Psoas muscle (tissue), 8 donors: ENCODE measurements around the gene HERPUD2. TPM values are rescaled to one million over a fixed set of nuclear protein-coding genes. Genes with fewer than 3 reads are reported as not detected.

Experiments used
- ATAC-seq, 4 donors: fragments of 200-7000 bp; cut with Tn5 transposase; one replicate each; pipeline ENCODE4 v1.9.1; 2020; ENCODE audit warnings: moderate library complexity in 3 of 4, mild to moderate bottlenecking in 2 of 4
- DNase-seq, 2 donors: peaks; one replicate each; pipeline ENCODE4 v3.0.0-alpha.2; 2020
- H3K27ac ChIP-seq: fragments of 200-600 bp; one replicate; pipeline ENCODE4 v1.8.0; 2022
- H3K27me3 ChIP-seq, 3 donors: fragments of 200-600 bp in 1 of 3; one replicate each; pipeline versions ENCODE4 v1.6.1 to v1.8.0; 2013 to 2022; ENCODE audit warnings: low read length in 2 of 3, mild to moderate bottlenecking in 2 of 3, moderate library complexity in 1 of 3; ENCODE audit not compliant: insufficient read depth in 3 of 3
- H3K36me3 ChIP-seq, 2 donors: fragments of 200-600 bp in 1 of 2; one replicate each; pipeline versions ENCODE4 v1.6.1 to v1.8.0; 2013 to 2022; ENCODE audit warnings: low read depth in 1 of 2, mild to moderate bottlenecking in 1 of 2, moderate library complexity in 1 of 2; ENCODE audit not compliant: insufficient read depth in 1 of 2
- H3K4me1 ChIP-seq: fragments of 200-600 bp; one replicate; pipeline ENCODE4 v1.8.0; 2022
- H3K4me3 ChIP-seq: fragments of 200-600 bp; one replicate; pipeline ENCODE4 v1.8.0; 2022; ENCODE audit warnings: mild to moderate bottlenecking
- H3K9me3 ChIP-seq: fragments of 200-600 bp; one replicate; pipeline ENCODE4 v1.8.0; 2022
- WGBS, 3 donors: extraction: QIAGEN DNeasy Blood & Tissue Kit; methylation state at CpG; one replicate each; pipeline versions ENCODE4 v1.1.6 to v1.1.7; 2013; 5-methylcytosine and 5-hydroxymethylcytosine counted together
- intact Hi-C, 2 donors: fragments of 100-400 bp; cut with DNase I; formaldehyde crosslinking; loops; one replicate each; pipeline versions ENCODE4 v1.11.0 to v1.14.2; 2022
- long read RNA-seq, 2 donors: library from polyadenylated mRNA; unstranded; transcript quantifications; one replicate each; pipeline ENCODE4 v2.0.0, GENCODE V29; 2021
- polyA plus RNA-seq, 3 donors: library from polyadenylated mRNA; stranded (reverse); fragments of 200-250 nt; gene quantifications; one replicate each; pipeline ENCODE4 v1.2.3, GENCODE V29; 2013
- total RNA-seq, 4 donors: library from RNA; stranded (reverse); fragmentation: NEBNext Ultra II Directional in 2 of 4; extraction: Animal tissue kit (Norgen Biotek cat#: 25700) in 2 of 4; gene quantifications; one replicate each; pipeline versions ENCODE4 v1.2.1 to v1.2.4, GENCODE V29; 2021 to 2023
- TF ChIP-seq, protein P1 (sequence below): fragments of 200-600 bp; IDR thresholded peaks from one replicate; pipeline ENCODE4 v1.8.0; 2022; ENCODE audit warnings: antibody characterized with exemption
- donor health status: healthy with polysubstance abuse.
- donor health status: DM: no; HTN: no; CAD: no; lungs with moderate emphysema.
- donor health status: Bipolar disorder and iron deficiency.
- donor health status: healthy.
- donor health status: DM: yes; HTN: yes; CAD: no.
- donor health status: DM: no; HTN: no; CAD: no.
- donor health status: DM: no; HTN: no; CAD: no.
- donor health status: DM: yes; HTN: yes; CAD: no.

The HERPUD2 gene, protein sequence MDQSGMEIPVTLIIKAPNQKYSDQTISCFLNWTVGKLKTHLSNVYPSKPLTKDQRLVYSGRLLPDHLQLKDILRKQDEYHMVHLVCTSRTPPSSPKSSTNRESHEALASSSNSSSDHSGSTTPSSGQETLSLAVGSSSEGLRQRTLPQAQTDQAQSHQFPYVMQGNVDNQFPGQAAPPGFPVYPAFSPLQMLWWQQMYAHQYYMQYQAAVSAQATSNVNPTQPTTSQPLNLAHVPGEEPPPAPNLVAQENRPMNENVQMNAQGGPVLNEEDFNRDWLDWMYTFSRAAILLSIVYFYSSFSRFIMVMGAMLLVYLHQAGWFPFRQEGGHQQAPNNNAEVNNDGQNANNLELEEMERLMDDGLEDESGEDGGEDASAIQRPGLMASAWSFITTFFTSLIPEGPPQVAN
- 10 to 100 TPM; 12.5 to 21.5 (median 16.4) TPM for total RNA-seq
- polyA plus RNA-seq, result 10 to 100 TPM in 2 of 3 donors, 1 to 10 TPM in 1; 7.9 to 10.2 (median 10.0) TPM
- long read RNA-seq, donor 1, transcript HERPUD2-201 (9 exons, 2,474 nt), result minor isoform, 6 of 26 reads
- long read RNA-seq, donor 1, transcript HERPUD2-202 (8 exons, 3,057 nt), result major isoform, 13 of 26 reads
- long read RNA-seq, donor 1, partial matches to known transcripts, result 3 of 26 reads
- long read RNA-seq, donor 1, other reads (novel, unspliced or antisense), result 4 of 26 reads
- long read RNA-seq, donor 2, transcript HERPUD2-201 (9 exons, 2,474 nt), result minor isoform, 7 of 26 reads
- long read RNA-seq, donor 2, transcript HERPUD2-202 (8 exons, 3,057 nt), result major isoform, 8 of 26 reads
- long read RNA-seq, donor 2, partial matches to known transcripts, result 2 of 26 reads
- long read RNA-seq, donor 2, other reads (novel, unspliced or antisense), result 9 of 26 reads

DNA sequence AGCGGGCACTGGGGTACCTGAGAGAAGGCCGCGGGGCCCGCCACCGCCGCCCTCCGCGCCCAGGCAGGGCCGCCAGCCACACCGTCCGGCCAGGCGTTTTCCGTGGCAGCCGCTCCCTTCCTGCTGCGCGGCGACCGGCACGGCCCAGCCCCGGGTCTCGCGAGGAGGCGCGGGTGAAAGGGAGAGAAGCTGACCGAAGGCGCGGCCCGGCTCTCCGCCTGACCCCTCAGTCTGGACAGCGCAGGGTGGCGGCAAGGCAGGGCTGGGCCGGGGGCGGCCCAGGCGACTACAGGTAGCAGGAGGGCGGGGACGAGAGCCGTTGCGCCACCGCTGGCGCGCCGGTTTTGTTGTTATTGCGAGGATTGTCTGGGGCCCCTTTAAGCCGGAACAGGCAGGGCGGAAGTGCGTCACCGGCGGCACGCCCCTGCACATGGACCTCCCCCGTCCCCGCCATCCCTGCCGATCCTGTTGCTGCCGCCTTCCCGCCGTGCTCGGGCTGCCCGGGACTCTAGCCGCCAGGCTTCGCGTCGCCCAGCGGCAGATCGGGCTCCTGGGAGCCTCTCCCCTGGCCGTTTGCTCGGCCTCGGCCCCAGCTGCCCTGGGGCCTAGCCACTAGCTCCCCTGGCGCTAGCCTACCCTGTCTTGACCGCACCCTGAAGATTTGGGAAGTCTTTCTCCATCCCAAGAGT lies at the start of gene HERPUD2:
TSS of gene HERPUD2 (minus strand) at position 352 of the 689 bp plus-strand sequence. CDS start 805 bp downstream, outside the sequence.
- peak within 1 kb of the TSS; percentile 96 for H3K27ac ChIP-seq
- DNase-seq (peak; percentile 92 to 96), ATAC-seq (peak; percentile 96 to 97 (median 97))
- H3K9me3 ChIP-seq, result no peaks in the 10 kb centered on the region
- H3K4me3 ChIP-seq, result peak within 1 kb of the TSS; percentile 96
- intact Hi-C loops, result loop anchor here (10.0 kb wide), 3 partner anchors 50 to 600 kb away; no protein-coding TSS in a partner anchor
- H3K36me3 ChIP-seq, result no peaks in the 10 kb centered on the region
- no peaks in the 10 kb centered on the region for H3K27me3 ChIP-seq
- peaks cover 32% of the 10 kb centered on the region for H3K4me1 ChIP-seq
- TF ChIP-seq, protein P1, sequence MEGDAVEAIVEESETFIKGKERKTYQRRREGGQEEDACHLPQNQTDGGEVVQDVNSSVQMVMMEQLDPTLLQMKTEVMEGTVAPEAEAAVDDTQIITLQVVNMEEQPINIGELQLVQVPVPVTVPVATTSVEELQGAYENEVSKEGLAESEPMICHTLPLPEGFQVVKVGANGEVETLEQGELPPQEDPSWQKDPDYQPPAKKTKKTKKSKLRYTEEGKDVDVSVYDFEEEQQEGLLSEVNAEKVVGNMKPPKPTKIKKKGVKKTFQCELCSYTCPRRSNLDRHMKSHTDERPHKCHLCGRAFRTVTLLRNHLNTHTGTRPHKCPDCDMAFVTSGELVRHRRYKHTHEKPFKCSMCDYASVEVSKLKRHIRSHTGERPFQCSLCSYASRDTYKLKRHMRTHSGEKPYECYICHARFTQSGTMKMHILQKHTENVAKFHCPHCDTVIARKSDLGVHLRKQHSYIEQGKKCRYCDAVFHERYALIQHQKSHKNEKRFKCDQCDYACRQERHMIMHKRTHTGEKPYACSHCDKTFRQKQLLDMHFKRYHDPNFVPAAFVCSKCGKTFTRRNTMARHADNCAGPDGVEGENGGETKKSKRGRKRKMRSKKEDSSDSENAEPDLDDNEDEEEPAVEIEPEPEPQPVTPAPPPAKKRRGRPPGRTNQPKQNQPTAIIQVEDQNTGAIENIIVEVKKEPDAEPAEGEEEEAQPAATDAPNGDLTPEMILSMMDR, result no peak
- WGBS, 3 donors, result 0 to 1% (median 0%) methylated on average over 39 to 68 of the region's 68 CpGs

DNA sequence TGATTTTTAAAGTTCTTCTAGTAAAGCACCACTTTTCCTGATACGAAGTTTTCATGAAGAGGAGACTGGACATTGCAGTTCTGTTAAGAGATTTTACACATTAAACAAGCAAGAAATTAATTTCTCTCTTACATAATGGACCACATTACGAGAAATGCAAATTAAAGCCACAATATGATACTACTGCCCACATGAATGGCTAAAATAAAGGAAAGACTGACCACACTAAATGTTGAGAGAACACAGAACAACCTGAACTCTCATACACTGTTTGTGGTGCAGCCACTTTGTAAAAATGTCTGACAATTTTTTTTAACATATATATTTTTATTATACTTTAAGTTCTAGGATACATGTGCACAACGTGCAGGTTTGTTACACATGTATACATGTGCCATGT lies 44.0 kb upstream of the HERPUD2 start:
- Histone ChIP-seq H3K4me3 (no peak overlapping the region), H3K27me3 (no peaks in the 10 kb centered on the region), H3K27ac (no peak overlapping the region), H3K36me3 (no peaks in the 10 kb centered on the region), H3K9me3 (no peaks in the 10 kb centered on the region), H3K4me1 (peaks cover 9% of the 10 kb centered on the region)
- ATAC-seq (no peak), DNase-seq (no peak)
- TF ChIP-seq, protein P1, result no peak
- intact Hi-C loops, result no loop called here
- 85 to 96% (median 93%) methylated on average over 3 of the region's 3 CpGs for WGBS, 3 donors

DNA sequence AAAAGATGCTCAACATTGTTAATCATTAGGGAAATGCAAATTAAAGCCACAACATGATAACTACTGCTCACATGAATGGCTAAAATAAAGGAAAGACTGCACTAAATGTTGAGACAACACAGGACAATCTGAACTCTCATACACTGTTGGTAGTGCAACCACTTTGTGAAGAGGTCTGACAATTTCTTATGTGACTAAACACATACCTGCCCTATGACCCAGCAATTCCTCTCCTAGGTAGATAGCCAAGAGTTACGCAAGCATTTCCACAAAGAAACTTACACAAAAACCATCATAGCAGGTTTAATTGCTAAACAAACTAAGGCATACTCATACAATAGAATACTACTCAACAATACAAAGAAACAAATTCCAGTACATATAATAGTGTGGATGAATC lies 41.8 kb upstream of the HERPUD2 start:
- TF ChIP-seq, protein P1, result no peak

DNA sequence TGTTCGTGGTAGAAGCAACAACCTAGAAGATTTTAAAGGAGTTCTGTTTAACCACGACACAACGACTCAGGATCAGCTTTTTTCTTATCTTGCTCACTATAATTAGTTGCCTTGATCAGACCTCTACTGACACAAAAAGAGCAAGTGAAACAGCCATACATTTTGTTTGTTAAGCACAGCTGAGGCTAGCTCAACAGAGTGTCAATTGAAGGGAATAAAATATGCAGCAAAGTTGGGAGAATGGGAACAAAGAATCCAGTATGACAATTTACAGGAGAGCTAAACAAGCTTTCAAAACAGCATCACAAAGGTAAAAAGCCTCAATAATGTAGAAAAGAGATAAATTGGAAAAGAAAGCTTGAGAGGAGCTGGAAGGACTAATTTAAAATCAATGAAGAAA lies 40.5 kb upstream of the HERPUD2 start:
- 41 to 79% (median 47%) methylated on average over 3 of the region's 3 CpGs for WGBS, 3 donors
- TF ChIP-seq, protein P1, result no peak
- DNase-seq (no peak), ATAC-seq (no peak)
- Histone ChIP-seq H3K4me3 (no peak overlapping the region), H3K27me3 (no peaks in the 10 kb centered on the region), H3K4me1 (peaks cover 9% of the 10 kb centered on the region), H3K27ac (no peak overlapping the region), H3K36me3 (no peaks in the 10 kb centered on the region), H3K9me3 (no peaks in the 10 kb centered on the region)
- intact Hi-C loops, result no loop called here

More for the DNA sequence above, 41.8 kb upstream of the HERPUD2 start:
- 95 to 100% (median 99%) methylated on average over 1 of the region's 1 CpG for WGBS, 3 donors
- intact Hi-C loops, result no loop called here
- Histone ChIP-seq H3K27ac (no peak overlapping the region), H3K36me3 (no peaks in the 10 kb centered on the region), H3K27me3 (no peaks in the 10 kb centered on the region), H3K4me3 (no peak overlapping the region), H3K4me1 (peaks cover 9% of the 10 kb centered on the region), H3K9me3 (no peaks in the 10 kb centered on the region)
- no peak for ATAC-seq
- no peak for DNase-seq
